ENCODE results near the gene RBM19.
A peak's percentile ranks its signal among the peaks of the same experiment; 100 is the strongest.
"Not testable (repeated sequence)": the region's sequence is repeated elsewhere in the genome, so short reads cannot be mapped to it uniquely, and the experiment has no call there.

Gene RBM19

DNA sequence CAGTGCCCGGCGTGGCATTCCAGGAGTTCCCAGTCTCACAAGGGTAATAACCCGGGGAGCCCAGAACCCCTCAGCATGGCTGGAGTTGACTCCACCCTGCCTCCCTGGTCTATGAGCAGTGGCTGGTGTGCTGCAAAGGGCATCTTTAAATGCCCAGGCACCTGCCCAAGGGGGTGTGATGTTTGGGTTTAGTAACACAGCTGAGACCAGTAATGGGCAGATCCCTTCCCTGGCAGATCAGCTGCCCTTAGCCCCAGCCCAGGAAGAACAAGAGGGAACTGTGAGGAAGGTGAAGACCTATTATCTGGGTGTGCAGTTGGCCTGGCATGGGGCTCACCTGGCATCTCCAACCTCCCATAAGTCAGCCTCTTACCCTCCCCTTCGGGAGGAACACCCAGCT lies 35.9 kb downstream of the RBM19 start:
- no peak for DNase-seq

- DNase-seq = no peak
Observed at GRCh38 chr12:113929312-113929989, 36.7 kb downstream of the RBM19 start.

DNA sequence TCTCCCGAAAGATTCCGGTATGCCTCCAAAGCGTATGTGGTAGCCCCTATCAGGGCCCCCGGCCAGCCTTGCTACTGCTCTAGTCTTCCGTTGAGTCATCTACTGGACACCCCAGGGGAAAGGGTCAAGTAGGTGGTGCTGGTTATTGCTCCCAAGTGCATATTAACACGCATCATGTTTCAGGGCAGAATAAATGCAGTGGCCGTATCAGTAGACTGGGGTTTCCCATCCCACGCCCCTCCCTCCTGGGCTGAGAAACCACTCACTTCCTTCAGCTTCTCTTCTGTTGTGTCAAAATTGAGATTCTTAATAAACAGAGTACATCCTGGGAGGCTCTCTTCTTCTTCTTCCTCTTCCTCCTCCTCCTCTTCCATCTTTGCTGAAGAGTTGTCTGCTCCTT lies 39.3 kb downstream of the RBM19 start:
- no peak for DNase-seq

DNA sequence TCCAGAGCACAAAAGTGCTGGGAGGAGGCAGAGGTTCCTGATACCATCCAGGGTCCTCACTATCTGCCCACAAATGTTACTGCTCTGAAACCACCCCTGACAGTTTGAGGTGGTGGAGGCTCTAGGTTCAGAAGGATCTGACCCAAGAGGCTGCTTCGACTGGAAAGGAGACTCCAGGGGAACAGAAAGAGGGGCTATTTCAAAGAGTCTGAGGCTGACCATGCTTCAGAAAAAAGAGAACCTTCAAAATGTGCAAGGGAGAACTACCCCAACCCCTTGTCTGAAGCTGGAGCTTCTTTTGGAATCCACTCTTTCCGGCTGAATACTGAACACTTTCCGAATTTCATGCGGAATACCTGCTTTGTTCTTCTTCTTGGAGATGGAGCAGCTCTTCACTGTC lies 41.8 kb downstream of the RBM19 start:
- no peak for DNase-seq

DNA sequence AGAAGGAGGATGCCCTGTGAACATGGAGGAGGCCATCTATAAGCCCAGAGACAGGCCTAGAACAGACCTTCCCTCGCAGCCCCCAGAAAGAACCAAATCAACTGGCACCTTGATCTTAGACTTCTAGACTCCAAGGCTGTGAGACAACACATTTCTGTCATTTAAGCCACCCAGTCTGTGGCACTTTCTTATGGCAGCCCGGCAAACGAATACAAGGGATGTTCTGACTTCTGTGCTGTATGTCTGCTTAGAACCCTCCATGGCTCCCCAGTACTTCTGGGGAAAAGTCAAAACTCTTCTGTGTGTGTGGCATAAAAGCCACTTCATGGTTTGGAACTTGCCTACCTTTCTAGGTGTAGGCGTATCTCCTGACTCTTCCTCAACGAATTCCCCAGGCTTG lies 42.9 kb downstream of the RBM19 start:
- DNase-seq = no peak

DNA sequence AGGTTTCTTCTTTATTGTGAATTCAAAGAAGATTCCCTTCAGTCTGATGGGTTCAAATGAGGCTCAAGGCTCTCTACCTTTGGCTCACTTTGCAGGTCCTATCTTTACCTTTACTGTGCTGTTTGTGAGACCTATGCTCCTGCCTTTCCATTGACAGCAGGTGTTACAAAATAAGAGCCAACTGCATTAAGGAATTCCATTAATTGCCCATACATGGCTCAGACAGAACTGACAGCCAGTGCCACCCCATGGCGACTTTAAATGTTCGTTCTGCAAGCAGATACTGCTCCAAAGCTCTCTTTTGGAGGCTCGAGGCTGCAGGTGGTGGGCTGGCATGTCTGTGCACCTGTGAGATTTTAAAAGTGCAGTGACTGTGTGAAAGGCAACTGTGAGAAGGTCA lies 44.7 kb downstream of the RBM19 start:
- DNase-seq = no peak

DNA sequence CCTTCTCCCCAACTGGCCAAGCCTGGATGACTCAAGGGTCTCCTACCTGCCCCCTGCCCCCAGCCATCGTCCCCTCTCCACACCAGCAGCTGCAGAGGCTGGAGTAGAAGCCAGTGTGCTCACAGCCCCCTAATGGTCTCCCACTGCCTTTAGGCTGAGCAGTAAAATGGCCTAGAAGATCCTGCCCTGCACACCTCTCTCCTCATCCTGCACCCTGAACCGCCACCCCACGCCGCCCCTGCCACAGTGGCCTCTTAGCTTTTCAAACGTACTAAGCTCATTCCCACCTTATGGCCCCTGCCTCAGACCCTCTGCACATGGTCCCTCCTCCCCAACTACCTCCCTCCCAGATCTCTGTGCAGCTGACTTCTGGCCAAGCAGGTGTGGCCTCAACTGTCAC lies 46.3 kb downstream of the RBM19 start:
- DNase-seq = no peak

DNA sequence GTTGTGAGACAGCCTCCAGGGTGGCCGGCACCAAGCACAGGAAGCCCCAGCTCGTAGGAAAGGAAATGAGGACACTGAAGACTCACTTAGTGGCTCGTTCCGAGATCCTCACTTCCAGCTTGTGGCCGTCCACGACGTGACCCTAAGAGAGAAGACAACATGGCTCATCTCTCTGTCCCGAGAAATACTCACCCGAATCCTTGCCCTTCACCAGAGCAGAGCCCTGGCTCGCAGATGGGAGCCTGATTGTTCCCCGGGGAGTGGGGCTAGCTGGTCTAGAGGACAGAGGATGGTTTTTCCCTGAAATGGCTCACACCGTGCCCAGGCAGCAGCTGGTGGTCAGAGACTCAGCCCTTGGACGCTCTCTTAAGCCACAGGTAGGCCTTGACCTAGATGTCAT lies 47.8 kb downstream of the RBM19 start:
- DNase-seq = no peak

GRCh38 chr12:113917393-113917792 lies 48.7 kb downstream of the RBM19 start:
- no peak for DNase-seq

DNA sequence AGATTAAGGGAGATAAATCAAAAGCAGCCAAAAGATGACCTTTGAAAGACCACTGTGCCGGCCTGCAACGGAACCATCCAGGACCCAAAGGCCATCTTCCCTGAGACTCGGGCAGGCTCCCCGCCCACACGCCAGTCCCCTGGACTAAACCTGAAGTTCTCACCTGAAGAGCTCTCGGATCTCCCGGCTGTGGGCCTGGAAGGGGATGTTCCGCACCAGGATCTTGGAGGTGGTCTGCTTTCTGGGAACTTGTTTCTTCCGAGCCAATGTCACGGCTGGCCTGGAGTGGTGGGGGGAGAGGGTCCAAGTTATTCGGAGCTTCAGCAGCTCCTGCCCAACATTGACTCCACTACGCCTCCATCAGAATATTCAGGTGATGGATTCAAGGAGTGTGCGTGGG lies 51.3 kb downstream of the RBM19 start:
- no peak for DNase-seq

- DNase-seq = no peak
Observed at GRCh38 chr12:113914176-113914575, 51.9 kb downstream of the RBM19 start.

DNA sequence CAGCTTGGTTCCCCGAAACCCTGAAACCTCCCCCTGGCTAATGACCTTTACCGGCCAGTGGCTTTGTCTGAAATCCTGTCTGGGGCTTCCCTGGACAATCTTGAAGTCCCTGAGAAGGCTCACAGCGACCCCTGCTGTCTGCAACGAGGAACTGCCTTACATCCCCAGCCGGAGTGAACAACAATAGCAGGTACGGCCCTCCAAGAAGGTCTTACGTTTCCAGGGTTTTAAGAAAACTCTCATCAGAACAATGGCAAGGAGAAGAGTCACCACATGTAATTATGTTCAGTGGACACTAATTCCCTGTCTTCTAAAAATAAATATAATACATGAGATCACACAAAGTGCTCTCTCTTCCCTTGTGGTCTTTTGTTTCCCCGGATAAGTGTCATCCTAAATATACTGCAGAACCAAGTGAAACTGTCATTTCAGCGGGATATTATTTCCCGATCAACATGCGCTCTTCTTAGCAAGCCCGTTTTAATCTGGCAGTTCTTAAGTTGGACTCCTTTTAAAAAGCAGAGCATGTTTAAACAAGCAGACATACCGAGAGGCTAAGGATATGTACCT lies 53.3 kb downstream of the RBM19 start:
- peak; percentile 58 for DNase-seq

DNA sequence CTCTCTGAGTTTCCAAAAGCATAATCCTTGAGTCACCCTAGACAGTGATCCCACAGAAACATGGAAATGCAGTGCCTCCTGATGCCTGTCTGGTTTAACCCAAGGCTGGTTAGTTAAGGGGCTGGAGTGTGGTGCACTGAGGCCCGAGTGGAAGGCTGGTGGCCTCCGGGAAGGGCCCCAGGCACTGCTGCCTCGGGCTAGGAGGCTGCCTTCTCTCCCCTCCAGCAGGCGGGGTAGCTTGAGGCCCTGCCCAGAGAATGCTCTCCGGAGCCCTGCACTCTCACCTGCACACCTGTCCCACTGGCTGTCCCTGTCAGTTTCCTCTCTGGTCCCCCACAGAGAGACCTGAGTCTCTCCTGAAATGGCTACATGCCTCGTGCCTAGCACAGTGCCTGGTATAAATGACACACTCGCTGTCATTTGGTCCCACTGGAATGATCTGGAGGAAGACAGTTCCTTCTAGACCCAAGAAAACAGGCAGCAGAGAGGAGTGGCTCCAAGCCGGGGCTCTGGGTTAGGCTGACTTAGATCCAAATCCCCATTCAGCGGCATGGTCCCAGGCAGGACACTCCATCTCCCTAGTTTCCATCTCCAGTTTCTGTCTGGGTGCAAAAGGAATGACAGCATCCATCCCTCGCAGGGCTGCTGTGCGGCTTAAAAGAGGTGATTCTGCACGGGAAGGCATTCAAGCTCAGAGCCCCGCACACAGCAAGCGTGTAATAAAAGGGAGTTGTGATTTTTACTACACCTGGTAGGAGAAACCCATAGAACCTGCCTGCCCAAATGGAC lies 54.0 kb downstream of the RBM19 start:
- no peak for DNase-seq

GRCh38 chr12:113910751-113911272 lies 55.3 kb downstream of the RBM19 start:
- no peak for DNase-seq

- no peak for DNase-seq
Observed at GRCh38 chr12:113909776-113910420, 56.2 kb downstream of the RBM19 start.

DNA sequence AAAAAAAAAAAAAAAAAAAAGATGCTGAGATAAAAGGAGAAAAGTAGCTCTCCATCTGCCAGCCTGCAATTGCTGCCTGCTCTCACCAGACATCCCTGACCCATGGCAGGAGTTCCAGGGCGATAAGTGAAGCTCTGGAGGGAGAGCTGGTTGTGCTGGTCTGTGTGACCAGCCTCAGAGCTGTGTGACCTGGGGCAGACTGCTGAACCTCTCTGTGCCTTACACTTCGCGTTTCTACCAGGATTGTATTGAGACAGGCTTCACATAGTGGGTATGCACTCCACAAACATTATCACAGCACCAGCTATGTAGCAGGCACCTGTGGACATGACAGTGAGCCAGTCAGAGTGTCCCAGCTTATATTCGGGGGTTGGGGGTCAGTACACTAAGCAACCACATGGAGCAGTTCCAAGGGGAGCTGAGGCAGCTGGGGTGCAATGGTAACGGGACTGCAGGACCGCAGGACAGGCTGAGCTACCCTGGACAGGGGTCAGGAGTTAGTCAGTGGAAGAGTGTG lies 57.5 kb downstream of the RBM19 start:
- DNase-seq = no peak

DNA sequence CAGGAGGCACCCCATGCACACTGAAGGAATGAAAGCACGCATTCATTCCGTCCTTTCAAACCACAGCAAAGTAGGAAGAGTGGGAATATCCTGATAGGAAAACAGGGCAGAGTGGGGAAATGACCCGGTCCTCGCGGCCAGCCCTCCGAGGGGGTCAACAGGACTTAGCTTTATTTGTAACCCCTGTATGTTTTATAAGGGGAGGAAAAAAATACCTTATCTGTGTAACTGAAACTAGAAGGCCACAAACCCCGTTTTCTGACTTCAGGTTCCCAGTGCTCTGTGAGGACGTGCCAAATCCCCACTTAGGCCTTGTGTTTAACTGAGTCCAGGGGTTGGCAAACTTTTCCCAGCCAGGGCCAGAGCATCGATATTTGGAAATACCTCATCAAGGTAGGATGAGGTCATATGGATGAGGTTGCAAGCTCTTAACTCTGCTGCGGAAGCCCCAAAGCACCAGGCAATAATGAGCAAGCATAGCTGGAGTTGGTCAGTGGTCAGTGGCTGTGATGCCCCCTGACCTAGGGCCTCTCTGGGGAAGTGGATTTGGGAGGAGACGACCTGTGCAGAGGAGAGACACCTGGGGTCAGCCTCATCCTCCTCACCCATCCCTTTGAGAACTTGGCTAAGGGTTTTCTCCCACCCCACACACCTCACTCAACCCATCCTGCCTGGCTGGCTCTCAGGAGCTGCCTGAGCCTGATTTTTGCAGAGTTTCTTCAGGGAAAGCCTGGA lies 58.5 kb downstream of the RBM19 start:
- no peak for DNase-seq

DNA sequence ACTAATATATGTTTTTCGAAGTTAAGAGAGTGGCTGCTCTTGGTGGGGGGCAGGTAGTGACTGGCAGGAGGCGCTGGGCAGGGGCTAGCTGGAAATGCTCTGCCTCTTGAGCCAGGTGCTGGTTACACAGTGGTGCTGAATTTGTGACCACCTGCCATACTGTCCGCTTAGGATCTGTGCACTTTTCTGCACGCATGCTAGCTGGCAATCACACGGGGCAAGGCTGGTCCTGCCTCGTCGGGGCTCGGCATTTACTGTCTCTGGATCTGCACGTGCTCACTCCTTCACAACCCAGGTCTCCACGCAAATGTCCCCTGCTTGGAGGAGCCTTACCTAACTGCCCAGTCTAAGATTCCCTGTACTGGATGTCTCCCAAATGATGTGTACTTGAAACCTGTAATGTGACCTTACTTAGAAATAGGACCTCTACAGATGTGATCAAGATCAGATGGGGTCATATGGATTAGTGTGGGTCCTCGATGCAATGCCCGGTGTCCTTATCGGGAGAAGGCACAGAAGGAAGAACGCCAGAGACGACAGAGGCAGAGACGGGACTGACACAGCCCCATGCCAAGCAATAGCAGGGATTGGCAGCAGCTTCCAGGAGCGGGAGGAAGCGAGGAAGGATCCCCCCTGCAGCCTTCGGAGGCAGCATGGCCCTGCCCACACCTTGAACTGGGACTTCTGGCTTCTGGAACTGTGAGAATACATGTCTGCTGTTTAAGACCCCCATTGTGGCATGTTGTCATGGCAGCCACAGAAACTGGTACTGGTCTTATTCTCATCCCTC lies 59.5 kb downstream of the RBM19 start:
- DNase-seq = no peak

DNA sequence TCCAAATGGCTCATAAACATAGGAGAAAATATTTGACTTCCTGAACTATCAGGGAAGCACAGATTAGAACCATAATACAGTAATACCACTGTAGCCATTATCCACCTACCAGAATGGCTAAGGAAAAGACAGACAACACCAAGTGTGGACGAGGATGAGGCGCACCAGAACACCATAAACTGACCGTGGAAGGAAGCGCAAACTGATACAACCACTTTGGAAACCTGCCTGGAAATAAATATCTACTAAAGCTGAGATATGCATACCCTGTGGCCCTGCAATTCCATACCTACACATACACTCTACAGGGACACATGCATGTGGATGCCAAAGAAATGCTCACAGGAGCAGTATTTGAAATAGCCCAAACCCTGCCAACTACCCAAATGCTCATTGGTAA lies 60.3 kb downstream of the RBM19 start:
- DNase-seq = no peak

DNA sequence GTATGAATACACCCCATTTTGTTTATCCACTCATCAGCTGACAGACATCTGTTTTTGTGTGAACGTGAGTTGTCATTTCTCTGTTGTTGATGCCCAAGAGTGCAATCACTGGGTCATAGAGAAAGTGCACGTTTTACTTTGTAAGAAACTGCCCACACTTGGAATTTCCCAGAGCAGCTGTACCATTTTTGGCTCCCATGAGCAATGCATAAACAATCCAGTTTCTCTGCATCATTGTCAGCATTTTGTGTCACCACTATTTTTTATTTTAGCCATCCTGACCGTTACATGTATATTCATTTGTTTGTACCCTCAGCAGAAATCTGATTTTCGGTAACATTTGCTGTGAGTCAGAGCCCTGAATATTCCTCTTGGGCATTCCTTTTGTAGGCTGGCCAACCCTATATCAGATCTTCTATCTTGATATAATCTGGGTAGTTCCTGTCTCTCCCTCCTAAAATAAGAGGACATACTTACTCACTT lies 62.7 kb downstream of the RBM19 start:
- peak; percentile 22 for DNase-seq

GRCh38 chr12:113901319-113901718 lies 64.8 kb downstream of the RBM19 start:
- DNase-seq = not testable (repeated sequence)

DNA sequence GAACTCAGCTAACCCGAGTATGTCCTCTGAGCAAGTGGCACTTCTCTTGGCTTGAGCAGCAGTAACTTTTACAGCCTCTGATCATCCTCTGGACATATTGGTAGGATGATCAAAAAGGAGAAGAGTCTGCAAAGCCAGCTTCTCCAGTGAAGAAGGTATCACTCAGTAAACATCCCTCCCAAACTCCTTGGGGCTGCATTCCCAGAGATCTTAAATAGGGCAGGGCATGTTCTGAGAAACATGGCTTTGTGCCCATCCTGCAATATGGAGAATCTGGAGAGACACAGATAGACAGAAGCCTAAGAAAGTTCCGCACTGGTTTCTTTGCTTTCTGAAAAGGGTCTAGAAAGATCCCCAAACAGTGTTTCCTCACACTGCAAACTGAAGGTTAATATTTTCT lies 65.4 kb downstream of the RBM19 start:
- DNase-seq = no peak

Data from fibroblast of skin of right biceps (primary cell).